Measurements from ENCODE around the gene SLC25A29.

The SLC25A29 gene

DNA sequence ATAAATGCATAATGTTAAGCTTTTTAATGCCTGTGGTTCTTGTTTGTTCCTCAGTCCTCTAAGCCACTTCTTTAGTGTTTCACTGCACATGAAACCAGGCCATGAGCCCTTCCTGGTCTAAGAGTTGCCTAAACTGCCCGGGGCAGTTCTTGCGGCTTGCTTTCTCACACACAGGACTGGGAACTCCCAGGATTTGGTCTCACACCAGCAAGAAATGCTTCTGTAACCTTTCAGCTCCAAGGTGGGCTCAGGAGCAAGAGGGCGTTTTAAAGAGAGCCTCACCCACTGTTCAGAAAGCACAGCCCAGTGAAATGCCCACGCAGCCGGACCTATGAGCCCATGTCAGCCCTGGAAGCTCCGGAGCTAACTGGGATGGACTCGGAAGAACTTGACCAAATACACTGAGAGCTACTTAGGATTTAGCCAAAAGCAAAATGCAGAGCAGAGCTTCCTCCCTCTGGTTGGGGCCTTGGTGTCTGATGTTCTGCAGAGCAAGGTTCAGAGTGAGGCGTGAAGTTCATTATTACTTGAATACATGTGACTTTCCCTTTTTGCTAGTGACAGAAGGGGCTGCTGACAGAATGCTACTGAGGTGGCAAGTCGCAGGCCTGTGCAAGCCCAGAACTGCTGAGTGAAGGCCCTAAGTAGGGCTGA lies 23.4 kb downstream of the SLC25A29 start:
- no peaks in the 10 kb centered on the region for H3K27me3 Mint-ChIP-seq
- no peak for DNase-seq
- H3K36me3 Mint-ChIP-seq (ENCODE audit: insufficient read depth): peaks cover 22% of the 10 kb centered on the region
- no peak overlapping the region for H3K4me3 Mint-ChIP-seq
- no peak for ATAC-seq (replicated peaks)
- no peaks in the 10 kb centered on the region for H3K9me3 Mint-ChIP-seq
- peak overlapping the region; percentile 67 to 72 for H3K27ac Mint-ChIP-seq
- peaks cover 20 to 21% of the 10 kb centered on the region in 2 donors for H3K4me1 Mint-ChIP-seq (ENCODE audit: low read depth in 2 of 2)

DNA sequence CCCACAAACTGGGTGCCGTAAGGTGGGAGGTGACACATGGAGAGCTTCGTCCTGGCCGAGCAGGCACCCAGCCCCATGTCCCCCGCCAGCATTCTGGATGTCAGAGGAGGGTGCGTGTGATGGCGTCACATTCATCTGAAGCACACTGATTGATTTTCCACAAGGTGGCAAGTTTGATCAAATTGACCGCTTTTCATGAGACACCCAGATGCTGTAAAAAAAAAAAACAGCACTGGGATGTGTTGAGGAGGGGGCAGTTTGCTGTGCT lies 24.2 kb downstream of the SLC25A29 start:
- Mint-ChIP-seq H3K27ac (peak overlapping the region; percentile 67 to 72), H3K9me3 (no peaks in the 10 kb centered on the region), H3K4me1 (ENCODE audit: low read depth in 2 of 2) (peaks cover 20 to 22% of the 10 kb centered on the region in 2 donors), H3K4me3 (no peak overlapping the region), H3K36me3 (ENCODE audit: insufficient read depth) (peaks cover 29% of the 10 kb centered on the region), H3K27me3 (no peaks in the 10 kb centered on the region)
- ATAC-seq (replicated peaks): no peak
- no peak for DNase-seq

DNA sequence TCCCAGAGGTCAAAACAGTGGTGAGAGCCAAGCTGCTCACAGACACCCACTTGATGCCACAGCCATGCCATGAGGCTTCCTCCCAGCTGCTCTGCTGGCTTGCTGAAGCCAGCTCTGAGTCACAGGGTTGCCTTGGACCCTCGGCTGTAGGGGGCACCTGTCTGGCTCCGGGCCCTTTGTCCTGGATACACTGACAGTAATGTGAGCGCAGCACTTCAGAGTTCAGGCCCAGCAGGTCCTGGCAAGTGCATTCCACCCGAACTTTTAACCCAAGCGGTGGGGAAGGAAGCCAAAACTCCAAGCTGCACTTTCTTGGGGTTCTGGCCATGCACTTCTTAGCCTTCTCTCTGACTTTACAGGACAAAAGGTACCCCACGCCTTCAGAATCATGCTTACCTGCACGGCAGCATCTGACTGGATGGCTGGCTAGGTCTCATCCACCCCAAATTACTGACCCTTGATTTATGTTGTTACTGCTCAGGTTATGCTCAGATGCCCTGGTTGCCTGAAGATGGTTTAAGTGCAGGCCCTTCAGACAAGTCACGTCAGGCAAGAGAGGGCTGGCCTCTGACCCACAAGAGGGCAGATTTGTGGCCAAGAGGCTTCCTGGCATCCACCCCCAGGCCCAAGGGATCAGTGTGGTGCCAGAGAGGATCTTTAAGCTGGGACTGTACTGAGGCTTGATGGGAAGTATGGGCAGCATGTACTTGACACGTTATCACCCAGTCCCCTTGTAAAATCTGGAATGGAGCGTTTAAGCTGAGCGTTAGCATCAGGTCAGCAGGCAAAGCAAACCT lies 24.8 kb downstream of the SLC25A29 start:
- Mint-ChIP-seq H3K9me3 (no peaks in the 10 kb centered on the region), H3K36me3 (ENCODE audit: insufficient read depth) (peaks cover 33% of the 10 kb centered on the region), H3K27ac (peak overlapping the region in 1 of 2 donors; percentile 72), H3K4me3 (no peak overlapping the region), H3K27me3 (no peaks in the 10 kb centered on the region), H3K4me1 (ENCODE audit: low read depth in 2 of 2) (peaks cover 20 to 22% of the 10 kb centered on the region in 2 donors)
- ATAC-seq (replicated peaks) (no peak), DNase-seq (no peak)

DNA sequence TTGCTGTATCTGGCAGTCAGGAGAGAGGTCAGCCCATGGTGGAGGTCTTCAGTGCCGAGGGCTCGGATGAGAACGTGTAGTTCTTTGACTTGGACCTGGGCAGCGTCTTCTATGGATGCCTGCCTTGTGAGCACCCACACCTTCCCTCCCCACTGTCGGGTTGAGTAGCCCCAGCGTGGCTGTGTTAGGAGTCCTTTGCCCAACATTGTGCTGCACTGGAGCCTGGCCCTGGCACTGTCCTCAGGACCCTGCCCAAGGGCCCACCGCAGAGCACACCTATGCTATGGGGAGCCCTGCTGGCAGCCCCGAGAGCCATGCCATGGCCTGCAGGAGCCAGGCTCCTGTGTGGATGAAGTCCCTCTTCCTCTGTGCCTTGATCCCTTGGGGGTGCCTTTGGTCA lies 26.7 kb downstream of the SLC25A29 start:
- DNase-seq: no peak
- Mint-ChIP-seq H3K27ac (peak overlapping the region; percentile 66 to 77), H3K4me1 (ENCODE audit: low read depth in 2 of 2) (peaks cover 30 to 31% of the 10 kb centered on the region in 2 donors), H3K27me3 (no peaks in the 10 kb centered on the region), H3K4me3 (no peak overlapping the region), H3K9me3 (no peaks in the 10 kb centered on the region), H3K36me3 (ENCODE audit: insufficient read depth) (peaks cover 33% of the 10 kb centered on the region)
- no peak for ATAC-seq (replicated peaks)

DNA sequence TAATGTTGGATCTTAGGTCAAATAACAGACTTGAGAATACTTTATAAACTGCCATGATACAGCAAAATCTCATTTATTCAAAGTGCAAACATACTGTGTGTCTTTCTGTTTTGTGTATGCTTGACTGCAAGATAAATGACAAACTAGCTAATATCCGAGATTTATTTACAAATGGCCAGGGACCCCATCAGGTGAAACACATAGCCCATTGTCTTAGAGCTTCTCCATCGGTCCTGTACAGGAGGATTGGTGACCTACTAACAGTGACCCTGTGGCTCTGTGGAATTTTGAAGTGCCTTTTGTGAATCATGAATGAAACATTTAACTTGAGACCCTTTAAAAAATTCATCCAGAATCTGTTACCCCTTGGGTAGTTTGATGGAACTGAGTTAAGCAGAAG lies 27.1 kb downstream of the SLC25A29 start:
- ATAC-seq (replicated peaks) (no peak), DNase-seq (no peak)
- peaks cover 34 to 35% of the 10 kb centered on the region in 2 donors for H3K4me1 Mint-ChIP-seq (ENCODE audit: low read depth in 2 of 2)
- no peak overlapping the region for H3K4me3 Mint-ChIP-seq
- H3K27me3 Mint-ChIP-seq: no peaks in the 10 kb centered on the region
- peaks cover 35% of the 10 kb centered on the region for H3K36me3 Mint-ChIP-seq (ENCODE audit: insufficient read depth)
- H3K27ac Mint-ChIP-seq: peak overlapping the region; percentile 66 to 77
- H3K9me3 Mint-ChIP-seq: no peaks in the 10 kb centered on the region

DNA sequence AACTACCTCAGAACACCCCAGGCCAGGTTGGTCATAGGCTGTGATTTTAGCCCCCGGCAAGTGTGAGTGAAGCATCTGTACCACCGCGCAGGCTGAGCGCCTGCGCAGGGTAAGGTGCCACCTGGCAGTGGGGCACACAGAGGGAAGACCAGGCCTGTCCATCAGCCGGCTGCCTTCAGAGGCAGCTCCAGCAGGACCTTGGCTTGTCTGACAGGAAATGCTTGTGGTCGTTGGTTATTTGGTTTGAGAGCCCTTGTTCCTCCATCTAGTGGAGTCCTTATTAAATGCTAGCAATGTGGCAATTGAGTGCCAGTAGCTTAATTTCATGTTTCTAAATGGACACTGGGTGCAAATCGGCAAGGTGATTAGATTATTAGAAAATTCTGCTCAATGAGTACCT lies 27.5 kb downstream of the SLC25A29 start:
- H3K4me1 Mint-ChIP-seq (ENCODE audit: low read depth in 2 of 2): peaks cover 36 to 38% of the 10 kb centered on the region in 2 donors
- ATAC-seq (replicated peaks): peak; percentile 47
- no peak for DNase-seq
- peak overlapping the region; percentile 66 to 77 for H3K27ac Mint-ChIP-seq
- no peaks in the 10 kb centered on the region for H3K9me3 Mint-ChIP-seq
- H3K36me3 Mint-ChIP-seq (ENCODE audit: insufficient read depth): peaks cover 36% of the 10 kb centered on the region
- H3K27me3 Mint-ChIP-seq: no peaks in the 10 kb centered on the region
- peak overlapping the region in 1 of 2 donors; percentile 34 for H3K4me3 Mint-ChIP-seq

DNA sequence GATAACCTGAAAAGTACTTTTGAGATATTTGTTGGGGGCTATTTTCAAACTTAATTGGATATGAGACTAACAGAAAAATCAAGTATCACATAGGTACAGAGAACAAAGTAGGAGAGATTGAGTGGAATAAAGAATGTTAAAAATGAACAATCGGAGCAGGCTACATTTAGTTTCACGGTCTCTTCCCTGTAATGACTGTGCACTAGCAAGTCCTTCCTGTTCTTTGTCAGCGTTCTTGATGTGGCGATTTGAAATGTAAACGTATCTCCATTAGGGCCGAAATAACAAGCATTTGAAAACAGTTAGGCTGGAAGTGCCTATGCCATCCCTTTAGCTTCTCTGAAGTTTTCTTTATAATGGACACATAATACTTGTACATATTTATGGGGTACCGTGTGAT lies 31.0 kb downstream of the SLC25A29 start:
- Mint-ChIP-seq H3K36me3 (ENCODE audit: insufficient read depth) (peaks cover 25% of the 10 kb centered on the region), H3K27ac (peak overlapping the region; percentile 83 to 89)

DNA sequence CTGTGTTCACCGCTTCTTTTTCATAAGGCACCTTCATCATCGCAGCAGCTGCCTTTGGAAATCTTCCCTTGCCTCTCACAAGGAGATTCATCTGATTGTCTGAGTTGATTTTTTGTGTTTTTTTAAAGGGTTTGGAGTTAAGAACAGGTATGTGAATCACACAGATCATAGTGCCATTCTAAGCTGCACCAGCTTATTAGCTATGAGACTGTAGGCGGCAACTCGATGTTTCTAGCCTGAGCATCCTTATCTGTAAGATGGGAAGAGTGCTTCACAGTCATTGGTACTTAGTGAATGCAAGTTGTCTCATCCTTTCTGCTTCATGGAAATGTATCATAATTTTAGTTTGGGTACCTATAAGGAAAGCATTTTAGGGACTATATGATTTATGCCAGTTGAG lies 32.0 kb downstream of the SLC25A29 start:
- no peak for ATAC-seq (replicated peaks)
- Mint-ChIP-seq H3K4me3 (no peak overlapping the region), H3K4me1 (ENCODE audit: low read depth in 2 of 2) (peaks cover 33% of the 10 kb centered on the region in 2 donors), H3K27me3 (no peaks in the 10 kb centered on the region), H3K36me3 (ENCODE audit: insufficient read depth) (peaks cover 30% of the 10 kb centered on the region), H3K27ac (peak overlapping the region; percentile 83 to 89), H3K9me3 (no peaks in the 10 kb centered on the region)
- no peak for DNase-seq

More for the DNA sequence above, 31.0 kb downstream of the SLC25A29 start:
- Mint-ChIP-seq H3K27me3 (no peaks in the 10 kb centered on the region), H3K4me1 (ENCODE audit: low read depth in 2 of 2) (peaks cover 36 to 38% of the 10 kb centered on the region in 2 donors), H3K4me3 (peak overlapping the region in 1 of 2 donors; percentile 28), H3K9me3 (no peaks in the 10 kb centered on the region)
- ATAC-seq (replicated peaks) (no peak), DNase-seq (no peak)

DNA sequence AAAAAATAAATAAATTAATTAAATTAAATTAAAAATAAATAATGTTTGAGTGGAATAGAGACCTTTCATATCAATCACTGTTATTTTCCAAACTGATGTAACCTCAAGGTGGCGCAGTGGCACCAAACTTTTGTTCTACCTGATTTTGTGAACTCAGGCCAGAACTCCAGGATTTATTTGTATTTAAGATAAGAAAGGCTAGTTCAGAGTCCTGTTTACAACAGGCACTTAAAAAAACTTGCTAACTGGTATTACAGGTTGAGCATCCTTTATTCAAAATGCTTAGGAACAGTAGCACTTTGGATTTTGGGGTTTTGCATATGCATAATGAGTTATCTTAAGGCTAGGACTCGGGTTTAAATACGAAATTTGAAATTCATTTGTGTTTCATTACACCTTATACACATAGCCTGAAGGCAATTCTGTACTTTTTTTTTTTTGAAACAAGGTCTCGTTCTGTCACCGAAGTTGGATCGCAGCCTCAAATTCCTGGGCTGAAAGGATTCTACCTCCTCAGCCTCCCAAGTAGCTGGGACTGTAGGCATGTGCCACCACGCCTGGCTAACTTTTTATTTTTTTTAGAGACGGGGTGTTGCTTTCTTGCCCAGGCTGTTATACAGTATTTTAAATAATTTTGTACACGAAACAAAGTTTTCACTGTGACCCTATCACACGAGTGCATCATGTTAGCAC lies 34.9 kb downstream of the SLC25A29 start:
- Mint-ChIP-seq H3K27ac (peak overlapping the region in 1 of 2 donors; percentile 57), H3K9me3 (no peaks in the 10 kb centered on the region), H3K4me1 (ENCODE audit: low read depth in 2 of 2) (peaks cover 36 to 47% of the 10 kb centered on the region in 2 donors), H3K36me3 (ENCODE audit: insufficient read depth) (peaks cover 27% of the 10 kb centered on the region), H3K4me3 (no peak overlapping the region), H3K27me3 (no peaks in the 10 kb centered on the region)
- DNase-seq (peak; percentile 15 to 38 (median 21)), ATAC-seq (replicated peaks) (no peak)

DNA sequence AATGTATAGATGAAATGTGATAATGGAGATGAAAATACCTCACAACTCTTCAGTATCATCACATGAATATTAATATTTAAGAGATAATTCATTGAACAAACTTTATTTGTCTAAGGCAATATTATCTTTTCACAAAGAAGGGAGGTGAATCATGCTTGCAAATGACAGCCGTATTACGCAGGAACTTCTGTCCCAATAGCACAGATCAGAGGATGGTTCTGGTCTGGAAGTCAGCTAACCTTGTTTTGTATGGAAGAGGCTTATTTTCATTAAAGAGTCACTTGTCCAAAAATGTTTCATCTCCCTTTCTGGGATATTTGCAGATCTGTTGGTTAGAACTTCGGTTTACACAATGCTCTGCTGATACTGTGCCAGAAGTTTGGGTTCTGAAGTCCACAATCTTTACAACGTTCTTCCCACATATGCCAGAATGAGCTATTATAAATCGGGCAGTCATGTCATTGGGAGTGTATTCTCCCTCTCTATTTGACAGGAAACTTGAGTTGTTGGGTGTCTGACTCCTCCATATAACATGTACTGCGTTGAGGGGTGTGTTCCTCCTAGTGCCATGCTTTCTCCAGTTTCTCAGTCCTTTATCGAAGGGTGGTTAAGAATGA lies 37.5 kb downstream of the SLC25A29 start:
- Mint-ChIP-seq H3K4me3 (no peak overlapping the region), H3K36me3 (ENCODE audit: insufficient read depth) (peaks cover 37% of the 10 kb centered on the region), H3K4me1 (ENCODE audit: low read depth in 2 of 2) (peaks cover 33 to 50% of the 10 kb centered on the region in 2 donors), H3K27ac (peak overlapping the region; percentile 32 to 68), H3K27me3 (no peaks in the 10 kb centered on the region), H3K9me3 (no peaks in the 10 kb centered on the region)
- DNase-seq (no peak), ATAC-seq (replicated peaks) (no peak)

DNA sequence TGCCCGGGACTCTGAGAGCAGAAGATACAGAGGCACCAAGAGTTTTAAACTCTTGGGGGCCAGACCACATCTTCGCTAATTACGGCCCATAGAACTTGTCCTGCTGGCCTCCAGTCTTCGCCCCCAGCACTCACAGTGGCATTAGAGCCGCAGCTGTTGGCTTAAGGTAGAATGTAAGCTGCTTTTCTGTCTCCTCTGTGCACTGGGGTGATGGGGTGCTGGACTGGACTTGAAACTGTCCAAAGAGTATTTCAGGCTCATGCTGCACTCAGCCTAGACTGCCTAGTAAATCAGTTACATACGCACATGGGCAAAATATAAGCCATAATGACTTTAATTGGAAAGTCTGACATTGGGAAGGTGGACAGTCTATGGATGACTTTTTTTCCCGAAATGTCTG lies 38.3 kb downstream of the SLC25A29 start:
- ATAC-seq (replicated peaks) (no peak), DNase-seq (no peak)
- Mint-ChIP-seq H3K36me3 (ENCODE audit: insufficient read depth) (peaks cover 39% of the 10 kb centered on the region), H3K4me3 (no peak overlapping the region), H3K9me3 (no peaks in the 10 kb centered on the region), H3K4me1 (ENCODE audit: low read depth in 2 of 2) (peaks cover 35 to 53% of the 10 kb centered on the region in 2 donors), H3K27me3 (no peaks in the 10 kb centered on the region), H3K27ac (peak overlapping the region; percentile 12 to 53)

DNA sequence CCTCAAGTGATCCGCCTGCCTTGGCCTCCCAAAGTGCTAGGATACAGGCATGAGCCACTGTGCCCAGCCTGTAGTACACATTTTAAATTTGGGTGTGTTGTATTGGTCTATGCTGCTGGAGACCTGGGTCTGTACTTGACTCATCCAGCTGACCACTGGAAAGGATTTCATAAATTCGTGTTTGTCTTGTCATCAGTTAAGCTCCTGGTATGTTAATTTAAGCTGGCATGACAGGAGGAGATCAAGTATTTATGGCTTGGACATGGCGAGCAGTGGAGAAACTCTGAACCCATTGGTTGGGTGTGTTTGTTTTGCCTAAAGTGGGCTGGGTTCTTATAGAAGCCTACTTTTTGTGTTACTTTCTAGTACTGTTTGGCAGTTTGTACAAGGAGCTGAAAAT lies 43.1 kb downstream of the SLC25A29 start:
- DNase-seq (no peak), ATAC-seq (replicated peaks) (no peak)
- Mint-ChIP-seq H3K27ac (peak overlapping the region in 1 of 2 donors; percentile 42), H3K36me3 (ENCODE audit: insufficient read depth) (peaks cover 44% of the 10 kb centered on the region), H3K4me3 (no peak overlapping the region), H3K27me3 (no peaks in the 10 kb centered on the region), H3K4me1 (ENCODE audit: low read depth in 2 of 2) (peaks cover 55 to 84% of the 10 kb centered on the region in 2 donors), H3K9me3 (no peaks in the 10 kb centered on the region)

DNA sequence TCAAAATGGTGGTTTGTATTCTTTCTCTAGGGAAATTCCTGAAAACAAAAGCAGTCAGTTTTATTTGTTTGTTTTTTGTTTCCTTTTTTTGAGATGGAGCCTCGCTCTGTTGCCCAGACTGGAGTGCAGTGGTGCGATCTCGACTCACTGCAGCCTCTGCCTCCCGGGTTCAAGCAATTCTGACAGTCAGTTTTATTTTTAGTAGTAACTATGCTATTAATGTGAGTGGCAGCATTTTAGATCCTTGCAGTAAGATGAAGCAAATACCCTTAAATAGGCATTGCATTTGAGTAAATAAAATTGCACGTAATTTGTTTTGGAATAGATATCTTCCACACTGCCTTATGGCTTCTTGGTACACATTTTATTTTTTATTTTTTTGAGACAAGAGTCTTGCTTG lies 43.7 kb downstream of the SLC25A29 start:
- H3K9me3 Mint-ChIP-seq: no peaks in the 10 kb centered on the region
- peaks cover 39% of the 10 kb centered on the region for H3K36me3 Mint-ChIP-seq (ENCODE audit: insufficient read depth)
- DNase-seq (no peak), ATAC-seq (replicated peaks) (no peak)
- H3K27ac Mint-ChIP-seq: peak overlapping the region in 1 of 2 donors; percentile 42
- H3K27me3 Mint-ChIP-seq: no peaks in the 10 kb centered on the region
- peaks cover 57 to 84% of the 10 kb centered on the region in 2 donors for H3K4me1 Mint-ChIP-seq (ENCODE audit: low read depth in 2 of 2)
- no peak overlapping the region for H3K4me3 Mint-ChIP-seq

Data from effector memory CD8-positive, alpha-beta T cell (primary cell).